NCI-H526 (cell line): ENCODE measurements around the gene NQO1.

ENCODE experiments used
- DNase-seq, 2 experiments: peaks; one replicate each; lab custom pipeline; 2025; lab: John Stamatoyannopoulos, UW

The NQO1 gene

DNA sequence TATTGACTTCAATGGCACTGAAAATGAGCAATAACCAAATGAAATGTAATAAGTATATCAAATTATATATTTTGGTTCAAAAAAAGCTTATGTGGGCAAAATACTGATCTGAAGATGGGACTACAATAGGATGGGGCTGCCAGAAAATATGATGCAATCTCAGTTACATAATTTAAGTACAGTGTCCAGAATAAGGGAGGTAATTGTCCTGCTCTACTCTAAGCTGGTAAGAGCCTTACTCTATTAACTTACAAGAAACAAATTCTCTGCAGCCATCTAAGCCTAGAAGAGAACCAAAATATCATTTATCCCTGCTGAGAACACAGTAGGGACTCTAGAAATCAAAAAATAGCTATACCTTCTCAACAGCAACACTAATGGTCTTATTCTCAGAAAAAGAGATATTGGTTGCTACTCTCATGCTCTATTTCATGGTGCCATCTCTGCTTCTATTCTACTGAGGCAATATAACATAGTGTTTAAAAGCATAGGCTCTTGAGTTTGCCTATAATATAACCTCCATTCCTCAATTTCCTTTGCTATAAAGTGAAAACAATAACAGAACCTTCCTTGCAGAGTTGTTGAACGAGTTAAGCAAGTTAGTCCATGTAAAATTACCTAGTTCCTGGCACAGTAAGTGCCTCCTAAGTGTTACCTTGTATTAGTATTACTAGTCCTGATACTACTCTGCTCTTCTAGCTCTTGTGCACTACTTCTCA, 19.9 kb downstream of the NQO1 start:
- DNase-seq, result no peak

- no peak for DNase-seq
Observed at GRCh38 chr16:69703638-69704037, 22.7 kb downstream of the NQO1 start.

GRCh38 chr16:69701866-69702265, 24.5 kb downstream of the NQO1 start:
- no peak for DNase-seq

DNA sequence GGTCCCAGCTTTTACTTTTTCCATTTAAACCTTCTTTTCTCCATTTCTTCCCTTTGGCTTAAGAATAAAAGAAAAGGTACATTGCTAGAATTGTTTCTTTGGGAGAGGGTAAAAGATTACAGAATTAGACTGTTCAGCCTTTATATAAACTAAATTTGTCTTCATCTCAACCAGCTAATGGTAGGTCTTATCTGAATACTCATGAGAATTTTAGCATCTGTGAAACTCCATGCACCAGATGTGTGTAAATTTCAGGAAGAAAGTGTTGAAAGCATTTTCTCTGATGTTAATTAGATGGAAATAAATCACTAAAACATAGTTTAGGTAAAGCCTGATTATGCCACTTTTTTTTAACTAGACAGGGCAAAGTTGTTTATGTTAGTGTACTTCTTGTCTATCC, 24.9 kb downstream of the NQO1 start:
- DNase-seq, result no peak

- no peak for DNase-seq
Observed at GRCh38 chr16:69699915-69700314, 26.4 kb downstream of the NQO1 start.

- no peak for DNase-seq
Observed at GRCh38 chr16:69698404-69698803, 28.0 kb downstream of the NQO1 start.

GRCh38 chr16:69693916-69694315, 32.4 kb downstream of the NQO1 start:
- DNase-seq, result no peak

- DNase-seq, result no peak
Observed at GRCh38 chr16:69691980-69692911, 34.1 kb downstream of the NQO1 start.

DNA sequence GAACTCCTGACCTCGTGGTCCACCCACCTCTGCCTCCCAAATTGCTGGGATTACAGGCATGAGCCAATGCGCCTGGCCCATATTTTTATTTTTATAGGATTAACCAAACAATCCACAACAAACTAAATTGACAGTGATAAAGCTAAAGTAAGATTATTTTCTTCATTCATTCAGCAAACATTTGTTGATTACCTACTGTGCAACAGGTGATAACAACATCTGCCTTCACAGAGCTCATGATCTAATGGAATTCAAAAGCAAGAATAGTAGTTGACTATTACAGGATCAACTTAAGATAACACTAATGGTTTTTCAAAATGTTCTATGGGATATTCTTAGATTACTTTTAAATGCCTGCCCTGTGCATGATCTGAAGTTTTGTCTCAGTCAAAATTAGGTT, 37.8 kb downstream of the NQO1 start:
- no peak for DNase-seq

DNA sequence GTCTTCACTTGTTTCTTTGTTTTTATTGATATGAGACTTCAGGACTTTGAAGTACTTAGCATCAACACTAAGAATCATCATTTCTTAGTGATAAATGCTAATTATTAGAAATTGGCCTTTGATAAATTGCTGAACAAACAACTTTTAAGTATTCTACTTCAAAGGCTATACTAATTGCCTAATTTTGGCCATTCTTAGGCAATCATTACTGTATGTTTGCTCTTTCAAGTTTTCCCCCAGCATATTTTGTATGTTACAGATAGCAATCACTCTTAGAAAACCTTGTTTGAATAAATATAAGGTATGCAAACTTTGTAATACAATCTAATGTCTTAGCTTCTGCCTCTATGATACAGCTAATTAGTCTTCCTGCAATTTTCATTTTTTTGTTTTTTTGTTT, 46.0 kb downstream of the NQO1 start:
- DNase-seq, result no peak

- DNase-seq, result no peak
Observed at GRCh38 chr16:69672998-69673713, 53.2 kb downstream of the NQO1 start.

DNA sequence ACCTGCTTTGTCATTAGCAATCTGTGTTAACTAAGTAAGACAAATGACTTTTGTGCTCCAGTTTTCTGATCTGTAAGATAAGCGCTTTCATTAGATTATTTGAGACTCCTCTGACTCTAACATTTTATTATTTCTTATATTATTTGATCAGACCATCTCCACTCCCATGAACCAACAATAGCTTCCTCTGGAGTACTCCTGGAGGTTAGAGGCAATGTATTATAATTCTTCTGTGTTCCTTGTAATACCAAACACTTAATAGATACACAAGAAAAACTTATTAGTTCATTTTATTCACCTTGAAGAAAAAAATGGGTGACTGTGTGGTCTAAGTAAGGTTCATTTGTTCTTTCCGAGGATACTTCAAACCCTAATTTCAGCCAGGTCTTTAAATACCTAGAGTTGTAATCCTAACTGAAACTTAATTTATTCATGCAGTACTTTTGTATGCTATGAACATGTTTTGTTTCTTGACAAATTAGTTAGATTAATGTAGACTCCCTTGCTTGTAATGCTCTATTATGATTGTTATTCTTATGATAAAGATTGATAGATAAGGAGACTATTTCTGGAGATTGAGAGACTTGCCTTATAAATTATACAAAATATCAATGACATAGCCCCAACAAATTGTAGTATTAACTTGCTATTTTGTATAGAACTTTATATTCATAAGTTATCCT, 53.9 kb downstream of the NQO1 start:
- no peak for DNase-seq

DNA sequence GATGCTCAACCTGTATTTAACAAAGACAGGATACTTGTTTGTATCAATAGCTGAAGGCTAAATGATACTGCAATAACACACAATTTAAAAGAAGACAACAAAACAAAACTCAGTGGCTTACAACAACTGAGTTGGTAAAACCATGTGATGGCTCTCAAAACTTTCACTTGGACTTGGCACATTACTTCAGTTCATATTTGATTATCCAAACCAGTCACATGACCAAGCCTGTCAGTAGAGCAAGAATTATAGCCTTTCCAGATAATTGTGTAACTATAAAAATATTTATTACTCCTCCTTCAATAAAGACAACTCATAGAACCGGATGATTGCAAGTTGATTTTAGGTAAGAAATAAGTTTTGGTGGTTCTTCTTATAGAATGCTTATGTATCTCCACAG, 56.8 kb downstream of the NQO1 start:
- DNase-seq, result no peak

DNA sequence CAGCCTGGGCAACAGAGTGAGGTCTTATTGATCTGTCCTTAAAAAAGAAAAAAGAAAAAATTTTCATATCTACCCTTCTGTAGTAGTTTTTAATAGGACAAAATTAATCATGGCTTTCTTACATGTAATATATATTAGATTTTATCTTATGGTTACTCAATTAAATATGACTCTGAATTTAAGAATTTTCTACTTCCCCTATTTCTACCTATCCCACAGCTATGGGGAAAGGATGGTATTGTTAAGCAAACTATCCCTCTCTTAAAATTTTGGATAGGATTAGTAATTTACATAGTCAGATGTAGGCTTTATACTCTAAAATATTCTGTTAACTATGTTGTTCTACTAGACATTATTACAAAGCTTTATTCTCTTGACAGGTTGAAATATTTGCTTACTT, 62.5 kb downstream of the NQO1 start:
- DNase-seq, result no peak

- no peak for DNase-seq
Observed at GRCh38 chr16:69662901-69663300, 63.5 kb downstream of the NQO1 start.

DNA sequence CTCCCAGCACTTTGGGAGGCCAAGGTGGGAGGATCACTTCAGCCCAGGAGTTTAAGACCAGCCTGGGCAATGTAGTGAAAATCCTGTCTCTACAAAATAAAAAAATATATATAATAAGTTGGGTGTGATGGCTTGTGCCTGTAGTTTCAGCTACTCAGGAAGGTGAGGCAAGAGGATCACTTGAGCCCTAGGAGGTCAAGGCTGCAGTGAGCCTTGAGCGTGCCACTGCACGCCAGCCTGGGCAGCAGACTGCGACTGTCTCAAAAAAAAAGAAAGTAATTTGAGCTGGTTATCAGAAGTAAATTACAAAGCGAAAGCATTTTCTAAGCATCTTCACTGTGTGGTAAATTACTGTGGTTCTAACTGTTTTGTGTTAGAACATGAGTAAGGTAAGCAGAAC, 66.2 kb downstream of the NQO1 start:
- DNase-seq, result no peak
